Smooth muscle cell (in vitro differentiated cells): Measurements from ENCODE around the gene ZNF302. TPM values are rescaled to one million over a fixed set of nuclear protein-coding genes. Genes with fewer than 3 reads are reported as not detected.
A peak's percentile ranks its signal among the peaks of the same experiment; 100 is the strongest.

Source experiments
- DNase-seq: peaks from one replicate; lab custom pipeline; 2025; ENCODE audit not compliant: unreplicated experiment; lab: John Stamatoyannopoulos, UW
- H2AFZ ChIP-seq: fragments of 200-600 bp; sonication (generic); 2 replicates; pipeline ENCODE4 v1.6.0; 2016; ENCODE audit warnings: antibody characterized with exemption, low read depth, mild to moderate bottlenecking
- H3F3A ChIP-seq: fragments of 200-600 bp; sonication (generic); 2 replicates; pipeline ENCODE4 v1.6.0; 2017; ENCODE audit warnings: antibody characterized with exemption, low read depth
- H3K27ac ChIP-seq: fragments of 200-600 bp; sonication (generic); 2 replicates; pipeline ENCODE4 v1.5.1; 2016; ENCODE audit warnings: low read depth, mild to moderate bottlenecking
- H3K27me3 ChIP-seq: fragments of 200-600 bp; sonication (generic); 2 replicates; pipeline ENCODE4 v1.6.1; 2016; ENCODE audit warnings: low read depth, mild to moderate bottlenecking
- H3K36me3 ChIP-seq: fragments of 200-600 bp; sonication (generic); 2 replicates; pipeline ENCODE4 v1.5.1; 2016; ENCODE audit warnings: low read depth
- H3K4me1 ChIP-seq: fragments of 200-600 bp; sonication (generic); 2 replicates; pipeline ENCODE4 v1.5.1; 2016; ENCODE audit warnings: low read depth
- H3K4me2 ChIP-seq: fragments of 200-600 bp; sonication (generic); 2 replicates; pipeline ENCODE4 v1.6.0; 2016; ENCODE audit warnings: mild to moderate bottlenecking
- H3K4me3 ChIP-seq: fragments of 200-600 bp; sonication (generic); 2 replicates; pipeline ENCODE4 v1.5.1; 2016; ENCODE audit warnings: mild to moderate bottlenecking
- H3K79me2 ChIP-seq: fragments of 200-600 bp; sonication (generic); 2 replicates; pipeline ENCODE4 v1.6.0; 2016; ENCODE audit warnings: low read depth, mild to moderate bottlenecking
- H3K9ac ChIP-seq: fragments of 200-600 bp; sonication (generic); 2 replicates; pipeline ENCODE4 v1.6.0; 2016; ENCODE audit warnings: low read depth
- H3K9me3 ChIP-seq: fragments of 200-600 bp; sonication (generic); replicated peaks from 2 replicates; pipeline ENCODE4 v1.5.1; 2016; ENCODE audit warnings: low read depth
- H4K20me1 ChIP-seq: fragments of 200-600 bp; sonication (generic); 2 replicates; pipeline ENCODE4 v1.6.0; 2016; ENCODE audit warnings: low read depth
- CTCF ChIP-seq: fragments of 200-600 bp; sonication (generic); IDR thresholded peaks from 2 replicates; pipeline ENCODE4 v1.5.1; 2017; ENCODE audit warnings: borderline replicate concordance, mild to moderate bottlenecking, antibody characterized with exemption; ENCODE audit not compliant: insufficient read depth, poor library complexity, severe bottlenecking
- WGBS: methylation state at CpG from one replicate; pipeline ENCODE4 v1.1.7; 2016; ENCODE audit warnings: low lambda C conversion rate; 5-methylcytosine and 5-hydroxymethylcytosine counted together
- polyA plus RNA-seq: library from polyadenylated mRNA; unstranded; fragments of >200 nt; fragmentation: Nextera tagmentation; extraction: Ambion mirVana; gene quantifications from 2 replicates; pipeline ENCODE4 v1.2.1, GENCODE V29; 2016
- total RNA-seq: library from RNA; depleted of rRNA; stranded (reverse); fragments of >200 nt; gene quantifications from 2 replicates; pipeline ENCODE4 v1.2.3, GENCODE V29; 2014

The ZNF302 gene
- 16.0 and 34.6 TPM in 2 replicates for total RNA-seq
- polyA plus RNA-seq = 11.5 and 17.5 TPM in 2 replicates

DNA sequence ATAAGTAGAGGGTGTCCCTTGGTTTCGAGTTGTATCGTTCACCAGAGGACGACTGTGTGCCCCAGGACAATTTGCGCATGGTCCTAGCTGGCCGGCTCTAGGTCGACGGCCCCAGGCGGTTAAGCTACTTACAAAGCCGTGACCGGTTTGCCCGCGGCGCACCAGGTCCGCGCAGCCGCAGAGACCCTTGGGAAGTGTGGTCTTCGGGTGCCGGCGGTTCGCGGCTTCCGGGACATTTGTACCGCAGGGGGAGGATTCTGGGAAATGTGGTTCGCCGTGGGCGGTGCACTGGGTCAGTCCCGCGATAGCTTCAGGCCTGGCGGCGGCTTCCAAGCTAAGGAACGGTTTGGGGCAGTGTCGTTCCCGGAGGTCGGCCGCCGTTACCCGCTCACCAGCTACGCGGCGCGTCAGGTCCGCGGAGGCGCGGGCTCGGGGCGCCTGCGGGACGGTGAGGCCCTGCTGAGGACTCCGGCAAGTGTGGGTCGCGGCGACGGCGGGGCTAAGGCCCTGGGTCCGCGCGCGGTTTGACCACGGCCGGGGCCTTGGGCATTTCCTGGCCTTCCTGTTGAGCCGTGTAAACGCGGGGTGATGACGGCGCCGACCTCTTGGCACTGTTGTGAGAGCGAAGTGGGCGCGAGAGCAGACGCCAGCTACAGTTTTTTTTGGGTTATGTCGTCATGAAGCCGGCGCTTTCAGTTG, at the start of gene ZNF302:
Gene ZNF302, plus strand, starts transcription at position 293 of the 699 bp plus-strand sequence. CDS start 1,127 bp downstream, outside the sequence.
- WGBS = under 1% methylated on average over 74 of the region's 74 CpGs
- H4K20me1 ChIP-seq = no peaks in the 10 kb centered on the region
- TF ChIP-seq CTCF = no peak
- H3K4me3 ChIP-seq = peak within 1 kb of the TSS; percentile 73
- H3K9me3 ChIP-seq = no peaks in the 10 kb centered on the region
- peak within 1 kb of the TSS; percentile 99 for H3K27ac ChIP-seq
- H2AFZ ChIP-seq = peak within 1 kb of the TSS; percentile 99
- H3K79me2 ChIP-seq = peaks cover 12% of the 10 kb centered on the region
- H3K4me1 ChIP-seq = peaks cover 9% of the 10 kb centered on the region
- peak within 1 kb of the TSS; percentile 96 for H3K4me2 ChIP-seq
- peaks cover 33% of the 10 kb centered on the region for H3K36me3 ChIP-seq
- H3K27me3 ChIP-seq = no peaks in the 10 kb centered on the region
- no peaks in the 10 kb centered on the region for H3F3A ChIP-seq
- H3K9ac ChIP-seq = peak within 1 kb of the TSS; percentile 98
- peak; percentile 86 for DNase-seq

DNA sequence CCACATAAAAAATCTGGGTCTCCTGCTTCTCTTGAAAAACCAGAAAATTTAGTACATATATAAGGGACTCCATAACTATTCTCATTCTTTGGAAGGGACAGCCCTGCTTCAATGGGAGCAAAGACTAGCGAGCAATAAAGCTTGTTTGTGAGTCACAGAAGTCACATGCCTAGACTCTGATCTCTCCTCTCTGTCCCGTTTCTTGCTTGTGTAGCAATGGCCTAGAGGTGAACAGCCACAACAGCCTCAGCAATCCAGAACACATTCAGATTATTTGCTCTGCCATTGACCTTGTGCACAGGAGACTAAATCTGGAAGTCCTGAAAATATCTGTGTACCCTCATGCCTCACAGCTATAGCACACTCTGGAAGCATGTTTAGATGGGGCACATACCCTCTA, 43.7 kb upstream of the ZNF302 start:
- no peak overlapping the region for H3K27ac ChIP-seq
- no peaks in the 10 kb centered on the region for H3F3A ChIP-seq
- TF ChIP-seq CTCF = no peak
- H3K79me2 ChIP-seq = no peaks in the 10 kb centered on the region
- no peak overlapping the region for H3K4me2 ChIP-seq
- H3K36me3 ChIP-seq = no peaks in the 10 kb centered on the region
- H3K27me3 ChIP-seq = no peaks in the 10 kb centered on the region
- 81% methylated on average over 2 of the region's 2 CpGs for WGBS
- no peak overlapping the region for H2AFZ ChIP-seq
- no peaks in the 10 kb centered on the region for H3K4me1 ChIP-seq
- peaks cover 7% of the 10 kb centered on the region for H3K9me3 ChIP-seq
- H4K20me1 ChIP-seq = no peaks in the 10 kb centered on the region
- DNase-seq = no peak
- no peak overlapping the region for H3K4me3 ChIP-seq
- H3K9ac ChIP-seq = no peak overlapping the region

- TF ChIP-seq CTCF = peak; percentile 62
- Histone ChIP-seq H3K79me2 (no peaks in the 10 kb centered on the region), H3K27ac (no peak overlapping the region), H3K9me3 (peaks cover 7% of the 10 kb centered on the region), H3K4me2 (no peak overlapping the region), H3K9ac (no peak overlapping the region), H4K20me1 (no peaks in the 10 kb centered on the region), H3K27me3 (no peaks in the 10 kb centered on the region), H3K36me3 (no peaks in the 10 kb centered on the region), H2AFZ (no peak overlapping the region), H3K4me3 (no peak overlapping the region), H3K4me1 (no peaks in the 10 kb centered on the region), H3F3A (no peaks in the 10 kb centered on the region)
- DNase-seq = no peak
- WGBS = 21% methylated on average over 4 of the region's 4 CpGs
These were observed 37.9 kb upstream of the ZNF302 start for GRCh38 chr19:34639491-34640085.
